ENCODE data around the gene COL27A1.

The COL27A1 gene

GRCh38 chr9:114202396-114202795 is 47.1 kb downstream of the COL27A1 start:
- in situ Hi-C loops (cut with HindIII; ENCODE audit: low sequenced_read_pairs), result no loop called here
- no peak overlapping the region for H3K4me3 ChIP-seq (ENCODE audit: low read depth, low read length)
- no peak for TF ChIP-seq CTCF (IDR thresholded peaks at IDR 0.05; ENCODE audit: low read depth, low read length)
- DNase-seq (ENCODE audit: low read depth, low spot score), result no peak

GRCh38 chr9:114202849-114203248 is 47.5 kb downstream of the COL27A1 start:
- H3K4me3 ChIP-seq (ENCODE audit: low read depth, low read length), result no peak overlapping the region
- TF ChIP-seq CTCF (IDR thresholded peaks at IDR 0.05; ENCODE audit: low read depth, low read length), result no peak
- DNase-seq (ENCODE audit: low read depth, low spot score), result no peak
- in situ Hi-C loops (cut with HindIII; ENCODE audit: low sequenced_read_pairs), result no loop called here

DNA sequence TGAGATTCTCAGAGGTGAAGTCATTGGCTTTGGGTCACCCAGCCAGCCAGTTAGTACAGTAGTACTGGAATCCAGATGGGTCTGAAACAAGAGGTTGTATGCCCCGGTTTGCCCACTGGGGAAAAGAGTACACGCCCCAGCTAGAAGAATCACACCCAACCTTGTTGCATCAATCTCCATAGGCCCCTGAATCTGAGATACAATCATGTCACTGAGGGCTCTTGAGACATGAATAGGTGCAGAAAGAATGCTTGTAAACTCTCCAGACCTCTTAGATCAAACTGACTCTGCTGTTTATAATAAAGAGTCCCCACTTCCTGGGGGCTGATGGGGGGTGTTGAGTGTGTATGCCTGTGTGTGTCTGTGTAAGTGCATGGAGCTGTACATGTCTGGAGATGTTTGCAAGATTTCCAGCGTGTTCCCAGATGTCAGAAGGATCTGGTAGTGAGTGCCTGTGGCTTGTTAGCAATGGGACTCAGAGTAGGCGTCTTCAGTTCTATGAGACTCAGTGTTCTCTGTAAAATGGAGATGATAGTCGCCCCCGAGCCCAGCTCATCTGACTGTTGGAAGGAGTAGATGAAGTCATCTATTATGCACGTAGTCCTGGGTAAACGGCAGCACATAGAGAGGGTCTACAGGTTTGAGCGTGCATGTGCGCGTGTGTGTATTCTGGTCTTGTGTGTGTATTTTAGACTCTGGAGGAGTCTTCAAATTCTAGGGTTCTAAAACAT is 48.2 kb downstream of the COL27A1 start:
- no peak overlapping the region for H3K4me3 ChIP-seq (ENCODE audit: low read depth, low read length)
- no peak for DNase-seq (ENCODE audit: low read depth, low spot score)
- in situ Hi-C loops (cut with HindIII; ENCODE audit: low sequenced_read_pairs), result no loop called here
- TF ChIP-seq CTCF (IDR thresholded peaks at IDR 0.05; ENCODE audit: low read depth, low read length), result no peak

DNA sequence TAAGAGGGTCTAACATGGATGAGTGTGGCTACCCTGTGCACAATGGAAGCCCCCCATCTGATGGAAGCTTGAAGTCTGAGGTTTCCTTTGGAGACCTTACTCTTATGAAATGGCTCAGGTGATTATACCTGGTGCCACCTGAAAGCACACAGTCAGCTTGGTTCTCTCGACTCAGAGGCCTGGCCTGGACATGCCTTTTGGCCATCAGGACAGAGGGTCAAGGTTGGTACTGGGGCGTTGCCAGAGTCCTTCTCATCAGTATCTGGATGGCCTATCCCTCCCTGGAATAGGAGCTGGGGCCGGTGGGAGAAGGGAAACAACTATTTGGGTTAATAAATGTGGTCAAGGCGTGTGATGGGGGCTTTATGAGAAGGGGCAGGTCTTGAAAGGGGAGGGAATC is 48.9 kb downstream of the COL27A1 start:
- no peak overlapping the region for H3K4me3 ChIP-seq (ENCODE audit: low read depth, low read length)
- in situ Hi-C loops (cut with HindIII; ENCODE audit: low sequenced_read_pairs), result no loop called here
- no peak for TF ChIP-seq CTCF (IDR thresholded peaks at IDR 0.05; ENCODE audit: low read depth, low read length)
- DNase-seq (ENCODE audit: low read depth, low spot score), result no peak

- DNase-seq (ENCODE audit: low read depth, low spot score), result no peak
- in situ Hi-C loops (cut with HindIII; ENCODE audit: low sequenced_read_pairs), result no loop called here
- H3K4me3 ChIP-seq (ENCODE audit: low read depth, low read length), result no peak overlapping the region
- TF ChIP-seq CTCF (IDR thresholded peaks at IDR 0.05; ENCODE audit: low read depth, low read length), result no peak
Measured at GRCh38 chr9:114205171-114206015, 50.1 kb downstream of the COL27A1 start.

DNA sequence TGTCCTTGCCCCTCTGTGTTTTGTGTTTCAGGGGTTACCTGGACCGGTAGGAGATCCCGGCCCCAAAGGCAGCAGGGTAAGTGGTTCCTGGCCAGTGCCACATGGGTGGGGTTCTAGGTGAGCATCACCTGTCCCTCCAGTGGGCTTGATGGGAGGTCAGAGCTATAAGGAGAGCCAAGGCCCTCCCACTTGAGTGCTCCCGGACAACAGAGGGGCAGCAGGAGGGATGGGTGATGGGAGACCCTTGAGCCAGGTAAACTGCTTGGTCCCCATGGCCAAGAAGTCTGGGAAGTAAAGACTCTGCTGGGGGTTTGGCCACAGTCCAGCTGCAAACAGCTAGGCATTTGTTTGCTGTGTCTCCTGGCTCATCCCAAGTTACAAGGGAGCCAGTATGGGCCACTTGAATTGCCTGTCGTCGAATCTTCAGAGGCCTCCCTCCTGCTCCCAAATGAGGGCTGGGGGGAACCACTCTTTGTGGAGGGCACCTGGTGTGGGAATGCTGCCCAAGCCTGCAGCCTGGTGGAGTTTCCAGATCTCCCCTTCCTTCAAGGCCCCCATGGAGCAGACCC is 51.0 kb downstream of the COL27A1 start:
- no peak for TF ChIP-seq CTCF (IDR thresholded peaks at IDR 0.05; ENCODE audit: low read depth, low read length)
- in situ Hi-C loops (cut with HindIII; ENCODE audit: low sequenced_read_pairs), result no loop called here
- H3K4me3 ChIP-seq (ENCODE audit: low read depth, low read length), result no peak overlapping the region
- DNase-seq (ENCODE audit: low read depth, low spot score), result no peak

Measured in astrocyte of the spinal cord (primary cell).